Inflammatory macrophage treated with lipopolysaccharide for 1 hour (primary cell): ENCODE measurements around the gene UFD1.

ENCODE experiments used
- DNase-seq, 2 donors: peaks; one replicate each; pipeline ENCODE4 v3.0.0-alpha.2; 2020 to 2022

UFD1 gene

DNA sequence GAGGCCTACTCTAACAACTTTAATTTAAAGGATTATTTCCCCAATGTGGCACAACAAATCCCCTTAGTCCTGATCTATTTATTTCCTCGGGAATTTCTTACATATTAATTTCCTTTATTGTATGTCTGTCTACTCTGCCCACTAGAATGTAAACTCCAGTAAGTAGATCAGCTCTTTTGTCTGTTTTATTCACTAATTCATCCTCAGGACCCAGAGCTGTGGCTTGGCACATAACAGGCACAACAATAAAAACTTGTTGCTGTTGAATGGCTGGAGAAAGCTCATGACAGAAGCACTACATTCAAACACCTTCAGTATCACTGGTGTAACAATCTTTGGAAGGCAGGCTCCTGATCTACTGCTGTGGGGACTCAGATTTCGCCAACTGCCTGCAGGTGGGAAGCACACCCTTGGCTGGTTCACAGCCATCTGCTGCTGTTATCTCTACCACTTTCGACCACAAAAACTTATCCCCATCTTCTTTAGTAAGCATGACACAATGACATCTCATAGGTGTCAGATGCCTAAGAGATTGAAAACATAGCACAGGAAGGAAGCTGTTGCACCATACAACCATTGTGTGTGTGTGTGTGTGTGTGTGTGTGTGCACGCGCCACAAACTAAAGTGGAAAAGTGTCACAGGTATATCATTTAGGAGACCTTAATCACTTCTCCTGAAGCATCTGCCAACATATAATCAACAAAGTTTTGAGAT, 59.4 kb downstream of the UFD1 start:
- DNase-seq: no peak

DNA sequence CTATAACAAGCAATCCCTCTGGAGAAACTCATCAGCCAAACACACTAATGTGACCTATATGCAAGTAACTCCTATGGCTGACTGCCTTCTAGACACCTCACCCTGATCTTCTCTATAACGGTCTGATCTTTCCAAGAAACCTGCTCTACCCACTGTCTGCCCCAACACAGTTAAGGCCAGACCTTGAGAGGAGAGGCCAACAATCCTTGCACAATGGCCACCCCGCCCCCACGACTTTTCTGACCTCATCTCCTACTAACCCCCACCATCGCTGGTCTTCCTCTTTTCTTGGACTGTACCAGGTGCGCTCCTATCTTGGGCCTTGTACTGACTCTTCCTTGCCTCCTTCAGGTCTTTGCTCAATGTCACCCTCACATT, 59.9 kb downstream of the UFD1 start:
- DNase-seq: peak; percentile 48 to 50

DNA sequence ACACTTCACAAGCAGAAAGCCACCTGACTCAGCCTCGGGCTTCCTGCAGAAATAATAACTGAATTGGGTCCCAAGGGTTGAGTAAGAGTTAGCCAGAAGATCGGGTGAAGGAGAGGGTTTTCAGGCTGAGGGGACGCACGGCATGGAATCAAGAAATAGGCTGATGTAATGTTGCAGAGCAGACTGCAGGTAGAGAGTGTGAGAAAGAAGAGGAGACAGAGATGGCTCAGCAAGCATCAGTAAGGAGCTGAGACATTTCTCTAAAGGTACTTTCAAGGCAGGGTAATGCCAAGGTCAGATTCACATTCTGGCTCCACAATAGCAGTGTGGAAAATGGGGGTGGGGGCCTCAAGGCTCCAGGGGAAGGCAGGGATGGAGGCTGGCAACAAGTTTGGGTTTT, 66.1 kb downstream of the UFD1 start:
- DNase-seq: no peak

DNA sequence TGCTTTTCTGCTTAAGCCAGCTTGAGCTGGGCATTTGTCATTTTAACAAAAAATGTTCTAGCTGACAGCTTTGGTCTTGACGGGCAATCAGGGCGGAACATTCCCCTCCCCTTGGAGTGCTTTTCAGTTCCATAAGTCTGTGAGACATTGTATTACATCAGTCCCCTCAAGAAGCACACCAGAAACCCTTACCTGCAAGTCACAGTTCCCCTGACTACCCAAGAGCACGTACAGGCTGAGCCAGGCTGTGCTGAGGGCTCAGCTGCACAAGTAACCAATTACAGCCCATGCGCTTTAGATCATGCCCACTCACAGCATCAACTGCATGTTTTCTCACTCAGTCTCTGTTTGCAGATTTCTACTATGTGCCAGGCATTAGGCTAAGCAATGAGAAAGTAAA, 66.5 kb downstream of the UFD1 start:
- DNase-seq: no peak

DNA sequence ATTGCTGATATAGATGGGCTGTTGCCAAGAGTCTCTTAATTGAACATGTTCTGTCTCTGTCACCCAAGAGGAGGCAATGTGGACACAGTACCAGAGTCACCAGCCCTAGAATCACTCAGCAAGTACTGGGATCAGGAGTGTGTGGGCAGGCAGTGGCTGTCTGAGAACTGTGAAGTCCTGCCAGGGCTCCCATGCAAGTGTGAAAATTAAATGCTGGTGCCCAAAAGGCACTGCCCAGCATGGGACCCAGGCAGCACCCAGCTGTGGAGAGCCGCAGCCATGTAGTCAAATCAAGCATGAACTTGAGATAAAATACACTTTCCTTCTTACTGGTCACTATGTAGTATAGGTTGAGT, 67.3 kb downstream of the UFD1 start:
- no peak for DNase-seq

DNA sequence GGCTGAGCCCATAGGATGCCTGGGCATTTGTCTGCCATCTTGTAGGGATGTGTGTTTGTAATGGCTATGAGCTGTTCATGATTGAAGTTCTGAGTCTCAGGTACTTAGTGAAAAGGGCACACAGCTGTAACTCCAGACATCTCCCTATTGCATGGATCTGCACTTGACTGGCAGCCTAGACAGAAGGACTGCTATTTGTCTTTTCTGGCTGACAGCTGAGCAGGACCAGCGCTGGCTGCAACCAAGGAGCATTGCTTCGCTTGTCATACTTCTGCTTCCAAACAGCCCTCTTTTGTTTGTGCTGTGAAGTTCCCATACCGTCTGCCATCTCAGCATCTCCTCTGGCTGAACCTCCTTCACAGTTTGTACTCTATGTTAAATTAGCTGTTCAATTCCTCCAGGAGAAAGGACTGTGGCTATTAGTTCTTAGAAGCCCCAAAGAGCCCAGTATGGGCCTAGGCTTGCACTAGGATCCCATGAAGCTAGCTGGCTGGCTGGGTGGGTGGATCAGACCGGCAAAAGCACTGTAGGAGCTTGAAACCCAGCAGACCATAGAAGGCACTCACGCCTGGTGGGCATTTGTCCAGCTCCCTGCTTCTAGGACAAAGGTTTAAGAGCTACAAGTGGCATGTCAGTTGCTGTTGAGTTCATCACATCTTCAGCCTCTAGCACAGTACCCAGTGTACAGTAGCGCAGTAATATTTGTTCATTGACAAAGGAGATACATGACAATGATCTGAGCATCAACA, 67.9 kb downstream of the UFD1 start:
- DNase-seq: no peak

DNA sequence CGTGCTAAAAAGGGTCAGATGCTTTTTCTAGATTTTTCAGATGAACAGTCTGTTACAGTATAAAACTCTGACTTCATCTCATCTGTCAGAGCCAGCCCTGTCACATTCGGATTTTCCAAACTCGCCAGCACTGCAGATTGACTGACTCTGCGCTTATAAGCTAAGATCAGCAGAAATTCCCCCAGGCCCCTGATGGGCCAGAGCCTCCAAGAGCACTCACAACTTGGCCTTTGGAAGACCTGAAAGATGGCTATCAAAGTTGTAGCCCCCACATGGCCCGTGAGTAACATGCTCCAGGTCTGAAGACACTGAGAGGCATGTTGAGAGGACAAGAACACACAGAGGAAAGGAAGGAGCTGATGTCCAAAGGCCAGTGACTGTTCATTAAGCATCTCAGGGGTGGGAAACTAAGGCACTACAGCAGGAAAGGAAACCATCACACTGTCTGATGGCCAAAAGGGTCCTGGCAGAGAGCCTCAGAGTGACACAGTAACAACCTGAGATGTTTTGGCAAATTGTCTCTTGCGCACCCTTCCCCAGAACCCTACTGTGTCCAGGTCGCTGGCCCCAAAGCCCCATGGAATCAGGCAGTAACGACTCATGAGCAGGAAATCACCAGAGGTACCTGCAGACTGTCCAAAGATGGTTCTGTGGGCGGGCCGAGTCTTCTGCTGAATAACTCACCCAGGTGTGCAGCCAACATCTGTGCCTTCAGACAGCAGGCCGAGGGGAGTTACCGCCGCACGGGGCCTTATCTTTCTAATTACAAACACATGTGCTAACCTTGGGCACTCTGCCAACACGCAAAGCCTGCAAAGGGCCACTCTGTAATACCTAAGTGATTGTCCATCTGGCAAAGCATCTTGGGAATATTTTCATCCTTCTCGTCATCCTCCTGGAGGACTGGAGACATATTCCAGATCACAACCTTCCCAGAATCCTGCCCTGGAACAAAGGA, 71.1 kb downstream of the UFD1 start:
- DNase-seq: no peak

DNA sequence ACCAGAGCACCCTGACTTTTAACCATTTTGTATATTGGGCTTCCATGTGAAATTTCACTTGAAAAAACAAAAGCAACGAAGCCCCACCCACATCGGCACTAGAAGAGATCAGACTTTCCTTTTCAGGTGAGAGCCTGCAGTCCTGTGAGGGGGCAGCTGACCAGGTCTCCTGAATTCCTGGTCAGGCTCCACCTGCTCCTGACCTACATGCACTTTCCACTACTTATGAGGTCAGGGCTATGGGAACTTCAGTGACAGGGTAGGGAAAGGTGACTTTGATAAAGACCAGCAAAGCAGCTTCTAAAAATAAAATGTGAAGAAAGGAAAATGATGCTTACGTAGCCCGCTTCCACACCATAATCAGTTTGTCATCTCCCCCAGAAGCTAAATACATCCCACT, 72.1 kb downstream of the UFD1 start:
- DNase-seq: no peak

DNA sequence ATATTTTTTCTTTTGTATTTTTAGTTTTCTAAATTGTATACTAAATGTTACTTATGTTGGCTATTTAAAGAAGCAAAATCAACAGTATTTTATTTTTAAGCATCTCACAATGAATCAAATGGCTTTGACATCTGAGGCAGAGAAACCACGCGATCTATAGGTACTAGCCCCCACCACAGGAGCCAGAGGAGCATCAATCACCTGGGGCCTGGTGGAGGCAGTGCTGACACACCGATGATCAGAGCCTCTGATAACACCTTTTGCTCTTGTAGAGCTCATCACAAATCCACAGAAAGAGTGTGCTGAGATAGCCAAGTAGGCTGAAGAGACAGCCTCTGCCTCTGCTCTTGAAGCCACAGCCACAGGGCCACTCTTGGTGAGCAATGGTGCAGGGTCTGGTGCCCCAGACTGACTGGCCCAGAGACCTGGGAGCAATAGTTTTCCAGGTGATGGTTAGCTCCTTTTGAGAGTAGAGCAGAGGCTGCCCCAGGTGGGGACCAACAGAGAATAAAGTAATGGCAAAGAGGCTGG, 72.6 kb downstream of the UFD1 start:
- no peak for DNase-seq

DNA sequence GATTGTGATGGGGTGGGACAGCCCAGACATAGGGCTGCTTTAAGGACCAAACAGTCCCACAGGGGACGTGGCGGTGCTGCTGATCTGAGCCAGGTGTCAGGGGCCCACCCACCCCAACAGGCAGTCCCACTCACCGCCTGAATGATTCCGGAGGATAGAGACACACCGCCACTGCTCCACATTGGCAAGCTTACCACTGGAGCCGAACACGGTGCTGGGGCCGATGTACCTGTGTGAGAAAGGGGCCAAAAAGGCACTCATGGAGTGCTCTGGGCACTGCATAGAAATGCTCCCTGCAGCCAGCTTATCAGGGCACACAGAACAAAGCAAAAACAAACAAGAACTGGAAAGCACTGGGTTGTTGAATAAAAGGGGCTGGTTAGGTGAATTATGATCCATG, 73.3 kb downstream of the UFD1 start:
- DNase-seq: no peak

DNA sequence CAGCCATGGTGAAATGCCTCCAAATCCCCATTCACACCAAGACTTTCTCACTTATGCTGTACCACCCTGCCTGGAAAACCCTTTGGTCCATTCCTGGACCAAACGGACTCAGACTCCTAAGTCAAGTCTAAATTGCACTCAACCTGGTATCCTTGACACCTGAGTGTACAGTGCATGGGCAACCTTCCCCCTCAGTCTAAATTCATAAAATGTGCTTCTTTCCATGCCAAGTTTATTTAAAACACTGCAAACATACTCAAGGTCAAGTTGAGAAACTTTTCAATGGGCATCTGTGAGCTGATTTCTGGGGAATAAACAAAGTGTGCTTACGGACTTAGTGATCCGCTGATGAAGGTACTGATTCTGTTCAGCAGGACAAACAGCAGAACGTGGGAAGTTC, 73.9 kb downstream of the UFD1 start:
- no peak for DNase-seq

DNA sequence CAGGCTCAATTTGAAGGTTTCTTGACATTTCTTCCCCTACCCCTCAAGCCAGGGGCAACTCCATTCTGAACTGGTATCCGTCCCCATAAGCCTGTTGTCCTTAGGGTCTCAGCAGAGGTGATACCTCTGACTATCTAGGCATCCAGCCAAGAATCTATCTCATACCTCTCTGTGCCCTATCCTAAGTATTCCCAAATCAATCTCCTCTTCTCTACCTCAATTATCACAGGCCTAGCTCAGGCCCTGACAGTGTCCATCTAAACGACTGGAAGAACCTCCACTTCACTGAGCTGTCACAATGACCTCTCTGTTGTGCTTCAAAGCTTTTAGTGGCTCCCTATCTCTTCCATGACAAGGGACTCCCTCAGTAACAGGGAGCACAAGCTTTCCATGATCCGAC, 74.3 kb downstream of the UFD1 start:
- no peak for DNase-seq

DNA sequence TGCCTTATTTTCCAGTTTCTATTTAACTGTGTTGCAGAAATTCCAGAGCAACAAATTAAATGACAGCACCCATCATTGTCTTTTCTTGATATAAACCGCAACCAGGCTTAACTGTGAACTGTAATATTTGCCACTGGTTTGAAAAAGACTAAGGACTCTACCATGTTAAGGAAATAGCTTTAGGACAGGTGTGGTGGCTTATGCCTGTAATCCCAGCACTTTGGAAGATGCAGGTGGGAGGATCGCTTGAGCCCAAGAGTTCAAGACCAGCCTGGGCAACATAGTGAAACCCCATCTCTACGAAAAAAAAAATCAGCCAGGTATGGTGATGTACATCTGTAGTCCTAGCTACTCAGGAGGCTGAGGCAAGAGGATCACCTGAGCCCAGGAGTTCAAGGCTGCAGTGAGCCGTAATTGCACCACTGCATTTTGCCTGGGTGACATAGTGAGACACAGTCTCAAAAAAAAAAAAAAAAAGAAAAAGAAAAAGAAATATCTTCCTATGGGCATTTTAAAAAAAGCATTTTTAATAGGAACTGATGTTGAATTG, 76.3 kb downstream of the UFD1 start:
- no peak for DNase-seq

DNA sequence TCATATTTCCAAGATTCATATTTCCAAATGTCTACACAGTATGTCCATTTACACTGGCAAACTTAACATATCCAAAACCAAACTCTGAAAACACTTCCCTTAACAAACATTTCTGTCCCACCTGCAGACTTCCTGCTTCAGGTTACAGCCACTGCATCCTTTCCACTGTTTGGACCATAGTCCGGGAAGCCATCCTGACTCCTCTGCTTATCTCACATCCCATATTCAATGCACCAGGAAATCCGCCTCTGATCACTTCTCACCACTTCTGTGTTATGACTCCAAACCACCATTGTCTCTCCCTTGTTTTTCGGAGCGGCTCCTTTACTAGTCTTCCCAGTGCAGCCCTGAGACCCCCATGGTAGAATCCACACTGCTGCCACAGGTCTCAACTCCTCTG, 77.5 kb downstream of the UFD1 start:
- no peak for DNase-seq

DNA sequence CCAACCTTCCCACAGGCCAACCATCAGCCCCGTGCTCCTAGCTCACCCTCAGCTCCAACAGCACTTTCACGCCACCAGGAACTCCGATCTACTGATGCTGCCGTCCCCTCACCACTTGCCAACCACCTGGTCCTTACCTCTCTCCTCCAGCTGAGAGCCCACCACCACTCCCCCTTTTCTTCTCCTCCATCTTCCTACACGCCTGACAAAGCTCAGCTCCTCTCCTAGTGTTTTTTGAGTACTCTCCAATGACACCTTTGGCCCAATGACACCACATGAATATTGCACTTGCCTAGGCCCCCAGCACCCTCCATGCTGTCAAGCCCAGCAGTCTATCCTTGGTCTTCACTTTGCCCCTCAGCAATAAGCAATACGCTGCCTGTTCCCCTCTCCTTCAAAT, 78.1 kb downstream of the UFD1 start:
- no peak for DNase-seq
